GM13977 (cell line): ENCODE measurements around the gene PRDM16.

ENCODE experiments used
- DNase-seq: peaks from one replicate; pipeline ENCODE4 v3.0.0; 2012; ENCODE audit warnings: low spot score
- in situ Hi-C: fragments of 300-500 bp; cut with MboI; formaldehyde crosslinking; loops from one replicate; pipeline ENCODE4 v1.12.0; 2022; ENCODE audit warnings: low sequenced_read_pairs, low pct_unique_long_range_greater_than_20kb, mixed read lengths, inconsistent platforms; ENCODE audit not compliant: unreplicated experiment
- TF ChIP-seq, protein P1 (sequence below): IDR thresholded peaks from 2 replicates; pipeline ENCODE4 v1.5.1; 2012; ENCODE audit warnings: mild to moderate bottlenecking, control low read depth; ENCODE audit not compliant: insufficient read depth; ENCODE audit errors: extremely low read depth, missing control alignments

The PRDM16 gene

DNA sequence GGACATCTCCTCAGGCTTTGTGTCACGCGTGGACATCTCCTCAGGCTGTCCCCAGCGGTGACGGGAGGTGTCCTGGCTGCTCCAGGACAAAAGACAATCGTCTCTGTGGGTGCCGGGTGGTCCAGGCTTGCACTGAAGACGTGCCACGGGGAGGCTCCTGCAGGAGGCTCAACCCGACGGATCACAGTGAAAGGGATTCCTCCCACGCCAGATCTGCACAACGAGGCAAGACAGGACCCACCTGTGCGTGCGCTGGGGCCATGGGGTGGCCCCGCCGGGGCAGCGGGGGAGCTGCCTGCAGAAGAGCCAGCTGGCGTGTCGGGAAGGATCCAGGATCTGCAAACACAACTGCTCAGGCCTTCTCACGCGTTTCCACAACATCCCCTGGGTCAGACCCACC is 366.7 kb downstream of the PRDM16 start:
- DNase-seq = no peak
- in situ Hi-C loops = no loop called here
- TF ChIP-seq, protein P1, sequence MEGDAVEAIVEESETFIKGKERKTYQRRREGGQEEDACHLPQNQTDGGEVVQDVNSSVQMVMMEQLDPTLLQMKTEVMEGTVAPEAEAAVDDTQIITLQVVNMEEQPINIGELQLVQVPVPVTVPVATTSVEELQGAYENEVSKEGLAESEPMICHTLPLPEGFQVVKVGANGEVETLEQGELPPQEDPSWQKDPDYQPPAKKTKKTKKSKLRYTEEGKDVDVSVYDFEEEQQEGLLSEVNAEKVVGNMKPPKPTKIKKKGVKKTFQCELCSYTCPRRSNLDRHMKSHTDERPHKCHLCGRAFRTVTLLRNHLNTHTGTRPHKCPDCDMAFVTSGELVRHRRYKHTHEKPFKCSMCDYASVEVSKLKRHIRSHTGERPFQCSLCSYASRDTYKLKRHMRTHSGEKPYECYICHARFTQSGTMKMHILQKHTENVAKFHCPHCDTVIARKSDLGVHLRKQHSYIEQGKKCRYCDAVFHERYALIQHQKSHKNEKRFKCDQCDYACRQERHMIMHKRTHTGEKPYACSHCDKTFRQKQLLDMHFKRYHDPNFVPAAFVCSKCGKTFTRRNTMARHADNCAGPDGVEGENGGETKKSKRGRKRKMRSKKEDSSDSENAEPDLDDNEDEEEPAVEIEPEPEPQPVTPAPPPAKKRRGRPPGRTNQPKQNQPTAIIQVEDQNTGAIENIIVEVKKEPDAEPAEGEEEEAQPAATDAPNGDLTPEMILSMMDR = no peak

DNA sequence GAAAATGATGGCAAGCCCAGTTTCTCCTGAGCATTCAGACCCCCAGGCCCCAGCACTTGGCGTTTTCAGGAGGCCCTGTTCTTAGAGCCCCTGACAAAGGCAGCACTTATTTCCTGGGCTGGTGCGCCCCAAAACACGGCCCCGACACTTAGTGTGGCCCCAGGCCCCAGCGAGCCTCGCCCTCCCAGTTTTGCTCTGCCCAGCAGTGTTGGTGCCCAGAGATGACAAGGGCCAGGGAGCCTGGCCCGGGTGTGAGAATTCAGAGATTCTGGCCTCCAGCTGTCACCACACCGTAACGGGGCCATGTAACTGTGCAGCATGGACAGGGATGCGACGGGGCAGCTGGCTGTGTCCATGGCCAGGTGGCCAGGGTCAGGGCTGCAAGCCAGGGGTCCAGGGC is 367.4 kb downstream of the PRDM16 start:
- DNase-seq = no peak
- in situ Hi-C loops = no loop called here
- TF ChIP-seq, protein P1 = no peak

DNA sequence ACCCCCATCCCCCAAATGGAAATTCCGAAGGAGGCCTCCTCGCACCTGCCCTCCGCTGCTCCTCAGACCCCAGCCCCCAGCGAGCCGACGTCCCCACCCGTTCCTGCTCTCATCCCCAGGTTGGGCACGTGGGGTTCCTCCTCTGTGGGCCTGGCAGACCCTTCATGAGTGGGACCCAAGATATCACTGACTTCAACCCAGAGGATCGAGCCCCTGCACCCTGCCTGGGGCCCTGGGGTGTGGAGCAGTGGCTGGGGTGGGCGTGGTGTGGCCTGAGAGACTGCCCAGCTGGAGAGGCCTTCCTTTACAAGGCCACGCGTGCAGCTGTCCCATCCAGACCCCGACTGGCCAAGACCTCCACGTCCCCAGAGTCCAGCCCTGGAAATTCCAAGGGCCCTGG is 367.9 kb downstream of the PRDM16 start:
- in situ Hi-C loops = no loop called here
- TF ChIP-seq, protein P1 = no peak
- no peak for DNase-seq

DNA sequence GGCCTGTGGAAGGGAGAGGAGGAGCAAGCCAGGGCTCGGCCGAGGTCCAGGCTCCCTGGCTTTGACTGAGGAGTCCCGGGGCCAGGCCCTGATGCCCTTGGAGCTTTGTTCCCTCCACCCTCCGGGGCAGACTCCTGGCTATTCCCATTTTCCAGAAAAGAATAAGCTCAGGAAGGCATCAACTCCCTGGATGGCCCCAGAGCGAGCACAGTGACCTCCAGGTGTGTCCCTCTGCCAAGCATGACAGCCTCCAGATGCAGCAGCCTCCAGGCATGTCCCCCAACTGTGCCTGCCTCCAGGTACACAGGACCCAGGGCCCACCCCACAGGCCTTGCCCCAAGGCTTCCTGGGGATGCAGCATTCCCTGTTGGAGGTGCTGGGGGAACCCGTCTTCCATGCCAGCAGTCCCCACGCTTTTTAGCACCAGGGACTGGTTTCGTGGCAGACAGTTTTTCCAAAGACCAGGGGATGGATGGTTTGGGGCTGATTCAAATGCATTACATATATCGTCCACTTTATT is 369.7 kb downstream of the PRDM16 start:
- DNase-seq = no peak
- in situ Hi-C loops = no loop called here
- TF ChIP-seq, protein P1 = no peak

DNA sequence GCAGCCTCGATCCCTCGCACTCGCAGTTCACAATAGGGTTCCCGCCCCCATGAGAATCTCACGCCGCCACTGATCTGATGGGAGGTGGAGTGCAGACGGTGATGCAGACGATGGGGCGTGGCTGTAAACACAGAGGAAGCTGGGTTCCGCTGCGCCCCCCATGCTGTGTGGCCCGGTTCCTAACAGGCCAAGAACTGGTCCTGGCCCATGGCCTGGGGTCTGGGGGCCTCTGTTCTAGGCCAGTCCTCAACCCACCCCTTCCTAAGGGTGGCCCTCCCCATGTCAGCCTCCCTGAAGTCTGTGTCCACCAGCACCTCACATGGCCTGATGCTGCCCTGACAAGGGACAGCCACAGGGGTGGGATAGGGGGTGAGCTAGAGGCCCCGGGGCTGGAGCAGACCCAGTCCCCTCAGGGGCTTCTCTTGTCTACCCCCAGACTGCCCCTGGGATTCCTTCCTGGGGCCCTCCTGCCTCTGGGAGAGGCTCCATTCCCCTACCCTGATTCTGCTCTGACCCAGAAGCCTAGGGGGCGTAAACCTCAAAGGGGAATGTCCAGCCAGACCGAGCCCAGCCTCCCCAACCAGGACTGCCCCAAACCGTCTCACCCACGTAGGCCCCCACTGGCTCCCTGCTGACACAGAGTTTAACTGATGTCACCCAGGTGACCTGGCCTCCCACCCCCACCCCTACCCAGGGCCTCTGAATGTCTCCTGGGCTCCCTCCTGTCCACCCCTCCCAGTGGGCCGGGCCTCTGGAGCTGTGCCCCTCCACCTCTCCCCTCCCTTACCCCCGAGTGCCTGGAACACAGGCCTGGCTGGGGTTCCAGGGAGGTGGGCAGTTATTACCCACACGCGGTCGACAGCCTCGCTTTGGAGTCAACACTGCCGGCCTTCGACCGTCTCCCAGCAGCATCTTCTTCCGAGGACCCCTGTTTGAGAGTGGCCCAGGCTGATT is 370.6 kb downstream of the PRDM16 start:
- DNase-seq = no peak
- in situ Hi-C loops = no loop called here
- TF ChIP-seq, protein P1 = no peak

DNA sequence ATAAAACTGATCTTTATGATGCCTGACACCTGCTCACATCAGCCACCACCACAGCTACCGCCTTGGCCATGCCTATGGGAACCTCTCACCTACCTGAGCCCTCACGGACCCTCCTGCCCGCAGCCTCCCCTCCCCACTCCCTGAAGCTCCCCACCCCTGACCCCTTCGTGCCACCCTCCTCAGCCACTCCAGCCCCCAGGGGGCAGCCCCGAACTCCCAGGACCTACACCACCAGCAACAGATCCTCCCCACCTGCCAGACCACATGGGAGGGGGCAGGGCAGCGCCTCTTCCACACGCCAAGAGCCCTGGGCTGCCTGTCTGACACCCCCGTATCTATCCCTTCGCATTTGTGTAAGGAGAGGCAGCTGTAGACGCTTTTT is 371.3 kb downstream of the PRDM16 start:
- no peak for DNase-seq
- TF ChIP-seq, protein P1 = no peak
- in situ Hi-C loops = no loop called here
